ENCODE measurements around the gene STEEP1.

Gene STEEP1

DNA sequence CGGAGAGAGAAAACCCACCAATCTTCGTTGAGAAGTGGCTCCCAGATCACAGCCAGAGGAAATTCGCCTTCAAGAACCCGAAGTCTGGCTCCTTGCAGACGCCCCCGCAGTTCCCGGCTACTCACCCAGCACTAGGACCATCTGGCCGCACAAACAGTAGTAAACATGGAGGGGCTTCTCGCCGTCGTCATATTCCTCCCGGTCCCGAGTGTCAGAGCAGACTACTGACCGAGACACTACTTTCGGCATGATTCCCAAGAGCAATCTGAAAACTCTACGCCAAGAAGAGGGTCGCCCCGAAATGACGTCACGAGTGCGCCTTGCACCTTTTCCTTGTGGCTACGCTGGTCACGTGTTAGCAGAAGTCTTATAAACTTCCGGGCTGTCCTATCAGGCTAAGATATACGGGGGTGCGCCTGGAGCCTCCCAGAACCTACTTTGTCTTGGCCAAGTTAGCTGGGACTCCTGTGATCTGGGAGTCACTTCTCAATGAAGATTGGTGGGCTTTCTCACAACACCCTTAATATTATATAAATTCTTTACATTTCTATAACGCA, at the start of gene STEEP1:
STEEP1 (minus strand) TSS at position 303 of the 557 bp plus-strand sequence; CDS start at position 249, 54 bp downstream.
- peak; percentile 88 for DNase-seq (ENCODE audit: low spot score)

DNA sequence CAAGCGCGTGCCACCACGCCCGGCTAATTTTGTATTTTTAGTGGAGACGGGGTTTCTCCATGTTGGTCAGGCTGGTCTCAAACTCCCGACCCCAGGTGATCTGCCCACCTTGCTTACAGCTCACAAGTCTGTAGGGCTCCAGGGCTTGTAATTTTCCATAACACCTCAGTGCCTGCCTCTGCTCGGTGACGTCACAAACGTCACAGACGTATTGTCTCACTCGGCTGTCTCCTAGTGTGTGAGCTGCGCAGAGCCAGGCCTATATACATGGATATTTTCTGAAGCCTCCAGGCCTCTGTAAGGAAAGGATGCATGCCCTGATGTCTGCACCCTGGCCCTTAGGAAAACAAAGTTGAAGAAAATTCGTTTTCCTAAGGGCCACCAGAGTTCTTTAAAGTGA, 49.6 kb upstream of the STEEP1 start:
- no peak for DNase-seq (ENCODE audit: low spot score)

DNA sequence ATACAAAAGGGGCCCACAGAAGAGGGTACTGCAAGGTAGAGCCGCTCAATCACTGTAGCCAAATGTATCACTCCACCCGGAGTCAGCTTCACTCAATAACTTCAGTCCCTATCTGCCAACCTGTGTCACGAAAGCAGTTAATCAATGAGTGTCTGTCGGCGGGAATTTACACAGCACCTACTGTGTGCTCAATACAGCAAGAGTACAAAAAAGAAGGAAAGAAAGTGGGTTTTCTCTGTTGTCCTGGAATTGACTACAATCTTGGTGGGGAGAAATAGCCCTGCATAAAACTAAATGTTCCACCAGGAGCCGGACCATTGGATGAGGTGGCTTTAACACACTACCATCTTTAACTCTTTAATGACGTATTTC, 41.8 kb upstream of the STEEP1 start:
- DNase-seq (ENCODE audit: low spot score) = no peak

DNA sequence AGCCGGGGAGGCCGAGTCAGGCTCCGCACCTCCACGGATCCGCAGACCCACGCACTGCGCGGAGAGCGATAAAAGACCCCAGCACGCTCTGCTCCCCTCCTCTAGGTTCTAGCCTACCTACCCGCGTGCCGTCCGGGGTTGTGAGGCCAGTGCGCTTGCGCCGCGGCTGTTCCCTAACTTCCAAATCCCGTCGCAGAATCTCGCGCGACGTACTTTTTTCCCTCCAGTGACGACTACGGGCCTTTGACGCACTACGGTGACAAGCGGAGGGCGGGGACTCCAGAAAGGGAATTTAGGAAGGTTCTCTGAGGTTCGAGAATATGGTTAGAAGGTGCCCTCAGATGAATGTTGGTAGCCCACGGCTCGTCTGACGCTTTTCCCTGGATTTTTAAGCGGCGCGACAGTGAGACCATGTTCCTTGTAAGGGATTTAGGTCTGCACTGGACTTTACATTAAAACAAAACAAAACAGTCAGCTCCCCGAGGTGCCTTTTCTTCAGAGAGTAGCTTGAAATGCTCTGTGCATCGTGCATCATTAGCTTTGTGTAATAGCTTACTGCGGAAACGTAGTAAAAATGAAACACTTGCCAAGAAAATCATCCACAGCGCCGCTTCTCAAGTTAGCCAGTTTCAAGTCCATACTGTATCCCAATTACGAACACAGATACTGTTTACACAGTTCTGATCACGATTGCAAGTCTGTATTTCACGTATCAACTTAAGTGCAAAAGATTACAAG, 41.2 kb upstream of the STEEP1 start, which contains the start of gene NKRF:
NKRF (minus strand) TSS at position 145 of the 738 bp plus-strand sequence.
- peak; percentile 93 for DNase-seq (ENCODE audit: low spot score)

DNA sequence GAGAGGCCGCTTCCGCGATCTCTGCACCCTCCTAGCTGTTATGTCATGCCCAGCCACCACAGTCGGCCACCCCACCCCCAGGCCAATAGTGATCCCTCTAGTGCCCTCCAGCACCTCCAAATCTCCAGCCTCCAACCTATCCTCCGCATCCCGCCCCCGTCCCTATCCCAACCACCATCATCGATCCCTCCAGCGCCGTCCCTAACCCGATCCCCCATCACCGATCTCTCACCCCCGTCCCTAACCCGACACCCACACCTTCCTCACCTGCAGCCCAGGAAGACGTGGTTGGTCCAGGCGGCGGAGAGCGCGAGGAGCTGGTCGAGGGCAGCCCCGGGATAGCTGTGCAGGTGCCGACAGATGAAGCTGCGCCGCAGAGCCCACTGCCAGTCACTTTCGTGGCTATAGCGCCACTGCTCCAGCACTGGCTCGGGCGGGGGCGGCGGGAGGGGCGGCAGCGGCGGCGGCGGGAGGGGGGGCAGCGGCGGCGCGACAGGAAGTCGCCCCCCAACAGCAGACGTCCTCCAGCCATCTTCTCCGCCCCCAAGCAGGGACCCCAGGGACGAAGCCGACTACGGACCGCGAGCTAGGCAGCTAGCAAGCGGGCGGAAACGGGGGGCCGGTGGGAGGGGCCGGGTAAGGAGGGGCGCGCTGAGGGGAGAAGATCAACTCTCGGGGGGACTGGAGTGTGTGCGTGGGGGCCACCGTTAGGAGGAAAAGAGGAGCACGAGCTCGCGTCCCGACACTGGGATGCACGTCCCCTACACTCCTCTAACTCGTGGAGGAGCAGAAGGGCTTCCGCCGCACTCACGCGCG, 40.5 kb upstream of the STEEP1 start:
- DNase-seq (ENCODE audit: low spot score) = peak; percentile 7

DNA sequence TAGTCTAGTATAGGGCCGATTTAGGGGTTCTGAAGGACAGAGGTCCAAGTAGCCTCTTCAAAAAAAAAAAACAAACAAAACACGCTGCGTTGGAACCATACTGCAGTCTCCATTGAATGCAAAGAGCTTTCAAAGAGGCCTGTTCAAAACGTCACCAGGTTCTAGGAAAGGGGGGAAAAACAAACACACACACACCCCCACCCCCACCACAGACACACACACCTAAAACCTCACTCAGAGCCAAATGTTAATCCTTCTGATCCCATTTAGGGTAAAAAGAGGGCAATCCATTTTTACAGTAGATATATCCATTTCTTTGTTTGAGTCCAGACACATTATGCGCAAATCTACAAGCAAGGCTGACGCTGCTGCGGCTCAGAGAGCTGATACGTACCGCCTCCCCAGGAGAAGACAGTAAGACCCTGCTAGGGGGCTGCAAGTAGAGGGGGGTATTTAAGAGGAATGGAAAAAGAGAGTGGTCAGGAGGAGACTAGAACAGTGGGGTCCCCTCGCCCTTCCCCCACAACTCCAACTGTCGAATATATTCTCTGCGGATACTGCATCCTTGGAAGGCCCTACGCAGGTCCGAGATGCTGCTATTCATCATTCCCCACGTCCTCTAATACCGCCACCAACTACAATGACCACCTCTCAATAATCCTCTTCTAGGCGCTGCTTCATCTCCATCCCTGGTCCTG, 39.7 kb upstream of the STEEP1 start:
- peak; percentile 15 for DNase-seq (ENCODE audit: low spot score)

DNA sequence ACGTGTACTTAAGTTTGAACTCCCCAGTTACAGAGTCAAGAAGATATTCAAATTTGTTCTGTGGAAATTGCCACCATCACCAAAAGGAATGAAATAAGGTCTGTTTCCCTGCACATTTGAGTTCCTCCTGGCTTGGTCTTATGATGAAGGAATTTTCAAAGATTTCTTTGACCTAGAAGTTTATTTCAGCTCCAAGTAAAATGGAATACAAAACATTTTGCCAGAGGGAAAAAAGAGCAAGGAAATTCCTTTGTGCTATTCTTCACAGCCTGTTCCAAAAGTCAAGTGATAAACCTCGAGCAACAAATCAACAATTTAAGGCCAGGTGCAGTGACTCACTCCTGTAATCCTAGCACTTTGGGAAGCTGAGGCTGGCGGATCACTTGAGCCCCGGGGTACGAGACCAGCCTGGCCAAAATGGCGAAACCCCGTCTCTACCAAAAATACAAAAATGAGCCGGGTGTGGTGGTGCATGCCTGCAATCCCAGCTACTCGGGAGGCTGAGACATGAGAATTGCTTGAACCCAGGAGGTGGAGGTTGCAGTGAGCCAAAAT, 37.6 kb upstream of the STEEP1 start:
- no peak for DNase-seq (ENCODE audit: low spot score)

DNA sequence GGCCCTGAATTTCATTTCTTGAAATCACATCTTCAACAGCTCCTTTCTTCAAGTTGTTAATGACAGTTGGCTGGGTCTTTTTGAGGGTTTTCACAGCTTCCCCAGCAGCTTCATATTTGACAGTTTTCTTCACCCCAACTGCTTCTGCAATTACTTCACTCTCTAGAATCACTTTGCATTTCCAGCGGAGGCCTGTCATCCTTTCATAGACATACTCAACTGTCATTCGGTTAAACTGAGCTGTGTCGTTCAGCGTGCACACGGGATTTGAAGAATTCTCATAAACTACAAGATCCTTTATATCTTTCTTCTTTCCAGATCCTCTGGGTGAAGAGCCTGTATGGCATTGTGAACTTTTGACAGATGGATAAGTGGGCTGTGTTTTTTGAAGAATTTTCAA, 24.6 kb upstream of the STEEP1 start:
- no peak for DNase-seq (ENCODE audit: low spot score)

DNA sequence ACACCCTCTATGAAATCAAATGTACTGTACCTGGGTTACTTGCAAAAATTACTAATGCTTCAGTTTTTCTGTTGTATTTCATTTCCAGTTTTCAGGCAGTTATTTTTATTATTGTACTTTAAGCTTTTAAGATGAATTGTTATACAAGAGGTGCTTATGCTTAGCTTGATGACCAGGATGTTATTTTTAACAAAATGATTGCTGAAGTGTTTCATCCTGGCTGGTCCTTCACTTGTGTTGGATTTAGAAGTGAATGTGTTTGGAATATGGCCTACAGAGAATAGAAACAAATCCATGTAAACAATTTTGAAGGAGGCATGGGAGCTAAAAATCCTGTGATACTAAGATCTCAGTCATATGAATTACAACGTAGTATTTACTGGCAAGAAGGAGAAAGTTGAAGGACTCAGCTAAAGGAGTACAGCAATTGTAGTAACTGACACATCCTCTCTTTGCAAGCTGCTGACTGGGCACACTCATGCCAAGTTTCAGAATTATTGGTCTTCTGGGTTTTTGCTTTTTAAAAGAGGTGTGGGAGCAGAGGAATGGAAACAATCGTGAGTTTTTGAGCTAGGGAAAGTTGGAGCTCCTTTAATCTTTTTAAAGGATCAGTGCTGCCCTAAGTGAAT, 18.3 kb upstream of the STEEP1 start:
- DNase-seq (ENCODE audit: low spot score) = no peak

DNA sequence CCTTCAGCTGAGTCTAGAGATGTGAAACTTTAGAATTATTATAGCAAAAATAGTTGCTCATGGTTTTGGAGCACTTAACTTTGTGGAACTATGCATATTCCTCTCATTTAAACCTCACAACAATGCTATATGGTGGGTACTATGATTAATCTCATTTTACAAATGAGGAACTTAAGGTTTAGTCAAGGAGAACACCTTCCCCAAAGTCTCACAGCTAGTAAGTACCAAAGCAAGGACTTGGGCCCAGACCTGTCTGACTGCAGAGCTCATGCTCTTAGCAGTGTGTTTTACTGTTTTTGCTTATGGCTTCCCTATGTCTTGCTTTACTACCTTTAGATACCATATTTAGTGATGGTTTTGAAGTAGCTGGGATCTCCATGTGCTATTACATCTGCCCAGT, 14.2 kb upstream of the STEEP1 start:
- DNase-seq (ENCODE audit: low spot score) = no peak

DNA sequence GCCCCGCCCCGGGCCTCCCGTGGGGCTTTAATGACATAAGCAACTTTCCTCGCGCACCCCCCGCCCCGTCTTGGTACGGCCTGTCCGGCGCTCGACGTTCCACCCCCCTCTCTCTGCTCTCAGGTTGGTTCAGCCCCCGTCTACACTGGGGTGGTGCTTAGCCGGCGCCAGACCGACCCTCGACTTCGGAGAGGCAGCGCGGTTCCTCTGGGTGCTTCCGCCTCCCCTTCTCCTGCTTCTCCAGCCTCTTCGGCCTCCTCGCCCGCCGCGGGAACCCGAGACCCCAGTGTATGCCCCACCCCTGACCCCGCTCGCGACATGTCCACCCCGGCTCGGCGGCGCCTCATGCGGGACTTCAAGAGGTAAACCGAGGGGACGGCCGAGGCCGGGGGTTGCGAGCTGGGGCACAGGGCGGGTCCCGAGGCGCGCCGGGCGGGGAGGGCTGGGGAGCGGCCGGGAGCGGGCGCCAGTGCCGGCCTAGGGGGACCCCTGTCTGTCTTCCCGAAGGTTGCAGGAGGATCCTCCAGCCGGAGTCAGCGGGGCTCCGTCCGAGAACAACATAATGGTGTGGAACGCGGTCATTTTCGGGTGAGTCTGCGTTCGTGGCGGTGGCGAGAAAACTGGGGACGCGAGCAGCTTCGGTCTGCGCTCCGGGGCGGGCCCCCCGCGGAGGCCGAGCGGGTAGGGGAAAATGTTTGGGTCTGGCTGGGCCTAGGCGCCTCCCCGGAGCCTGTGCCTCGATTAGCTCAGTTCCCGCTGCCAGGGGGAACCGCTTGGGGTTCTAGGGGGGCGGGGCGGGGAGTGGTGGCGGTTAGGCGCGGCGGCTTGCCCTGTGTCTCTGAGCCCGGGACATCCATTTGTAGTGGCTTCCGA, 9.4 kb upstream of the STEEP1 start, which contains the start of gene UBE2A:
UBE2A (plus strand) TSS at position 170 of the 873 bp plus-strand sequence; CDS start at position 319, 149 bp downstream.
- DNase-seq (ENCODE audit: low spot score) = peak; percentile 82

DNA sequence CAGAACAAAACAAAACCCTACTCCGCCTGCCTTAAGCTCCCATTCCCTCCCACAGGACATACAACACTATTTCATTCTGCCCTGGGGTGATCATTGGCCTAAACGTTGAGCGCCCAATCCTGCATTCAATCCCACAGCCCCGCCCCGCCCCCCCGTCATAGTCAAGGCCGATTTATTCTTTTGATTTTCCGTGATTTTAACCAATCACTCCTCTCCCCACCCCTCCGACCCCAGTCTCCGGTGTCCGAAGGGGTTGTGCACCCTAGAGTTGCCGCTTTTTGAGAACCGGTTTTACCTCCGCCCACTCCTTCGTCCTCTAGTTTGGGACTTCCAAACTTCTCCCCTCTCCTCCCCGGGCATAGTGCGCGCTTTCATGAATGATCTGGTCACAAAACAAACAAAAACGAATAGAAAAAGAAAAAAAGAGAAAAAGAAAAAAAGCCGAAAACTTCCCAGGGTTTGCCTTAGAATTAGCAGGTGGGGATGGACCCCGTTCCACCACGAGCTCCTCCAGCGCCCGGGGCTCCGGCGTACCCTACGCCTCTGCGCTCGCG, 8.7 kb upstream of the STEEP1 start:
- DNase-seq (ENCODE audit: low spot score) = peak; percentile 17

DNA sequence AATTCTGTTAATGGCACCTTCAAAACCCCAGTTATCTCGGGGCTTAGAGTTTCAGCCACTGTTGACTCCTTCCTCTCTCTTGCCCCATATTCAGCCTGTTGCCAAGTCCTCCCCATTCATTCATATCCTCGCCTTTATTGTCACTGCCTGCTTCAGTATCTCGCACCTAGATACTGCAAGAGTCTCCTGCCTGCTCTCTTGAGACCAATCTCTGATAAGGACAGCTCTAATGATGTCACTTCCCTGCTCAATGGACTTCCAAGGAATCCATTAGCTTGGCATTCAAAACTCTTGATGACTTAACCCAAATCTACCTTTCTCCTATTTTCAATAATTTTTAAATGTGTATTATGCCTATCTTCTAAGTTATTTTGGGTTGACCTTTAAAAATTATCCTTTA, 8.0 kb upstream of the STEEP1 start:
- DNase-seq (ENCODE audit: low spot score) = no peak

DNA sequence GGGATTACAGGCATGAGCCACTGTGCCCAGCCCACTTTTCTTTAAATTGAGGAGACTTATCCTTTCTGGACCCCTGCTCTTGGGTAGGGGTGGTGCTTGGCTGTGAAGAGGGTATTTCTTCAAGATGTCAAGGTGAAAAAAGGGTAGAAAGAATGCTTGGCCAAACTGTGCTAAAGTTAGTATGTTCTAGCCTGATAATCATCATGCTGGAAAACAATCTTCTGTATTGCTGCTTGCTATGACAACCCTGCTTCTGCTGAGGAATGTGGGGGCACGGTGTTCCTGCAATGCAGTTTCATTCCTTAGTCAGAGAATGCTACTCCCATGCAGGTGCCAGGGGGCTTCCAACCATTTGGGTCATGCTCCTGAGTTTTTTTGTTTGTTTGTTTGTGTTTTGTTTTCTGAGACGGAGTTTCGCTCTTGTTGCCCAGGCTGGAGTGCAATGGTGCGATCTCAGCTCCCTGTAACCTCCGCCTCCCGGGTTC, 5.2 kb upstream of the STEEP1 start:
- no peak for DNase-seq (ENCODE audit: low spot score)

DNA sequence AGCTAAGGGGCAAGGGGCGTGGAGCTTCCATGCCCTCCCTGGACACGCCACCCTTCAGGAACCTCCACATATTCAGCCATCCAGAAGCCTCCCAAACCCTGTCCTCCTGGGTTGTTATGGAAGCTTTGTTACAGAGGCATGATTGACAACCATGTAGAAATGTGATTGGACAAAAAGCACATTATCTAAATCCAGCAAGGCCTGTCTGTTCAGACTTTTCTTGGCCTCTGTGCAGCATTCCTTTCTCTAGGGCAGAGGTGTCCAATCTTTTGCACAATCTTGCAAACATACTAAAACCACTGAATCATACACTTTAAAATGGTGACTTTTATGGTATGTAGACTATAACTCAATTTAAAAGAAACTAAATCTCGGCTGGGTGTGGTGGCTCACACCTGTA, 12.7 kb downstream of the STEEP1 start:
- no peak for DNase-seq (ENCODE audit: low spot score)

DNA sequence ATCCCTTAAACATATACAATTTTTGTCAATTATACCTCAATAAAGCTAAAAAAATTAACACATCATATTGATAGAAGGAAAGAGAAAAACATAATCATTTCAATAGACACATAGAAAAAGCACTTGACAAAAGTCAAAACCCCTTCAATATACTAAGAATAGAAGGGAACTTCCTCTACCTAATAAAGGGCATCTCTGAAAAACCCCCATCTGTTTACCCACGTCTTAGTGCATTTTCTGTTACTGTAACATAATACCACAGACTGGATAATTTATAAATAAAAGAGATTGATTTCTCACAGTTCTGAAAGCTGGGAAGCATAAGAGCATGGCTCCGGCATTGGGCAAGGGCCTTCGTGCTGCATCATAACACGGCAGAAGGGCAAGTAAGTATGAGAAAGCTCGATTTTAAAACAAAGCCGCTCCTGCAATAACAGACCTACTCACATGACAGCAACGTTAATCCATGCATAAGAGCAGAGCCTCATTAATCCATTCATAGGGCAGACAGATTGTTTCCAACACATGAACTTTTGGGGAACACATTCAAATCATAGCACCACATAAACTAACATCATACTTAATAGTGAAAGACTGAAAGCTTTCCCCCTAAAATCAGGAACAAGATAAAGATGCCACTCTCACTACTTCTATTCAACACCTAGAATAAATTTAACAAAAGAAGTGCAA, 15.7 kb downstream of the STEEP1 start:
- DNase-seq (ENCODE audit: low spot score) = no peak

DNA sequence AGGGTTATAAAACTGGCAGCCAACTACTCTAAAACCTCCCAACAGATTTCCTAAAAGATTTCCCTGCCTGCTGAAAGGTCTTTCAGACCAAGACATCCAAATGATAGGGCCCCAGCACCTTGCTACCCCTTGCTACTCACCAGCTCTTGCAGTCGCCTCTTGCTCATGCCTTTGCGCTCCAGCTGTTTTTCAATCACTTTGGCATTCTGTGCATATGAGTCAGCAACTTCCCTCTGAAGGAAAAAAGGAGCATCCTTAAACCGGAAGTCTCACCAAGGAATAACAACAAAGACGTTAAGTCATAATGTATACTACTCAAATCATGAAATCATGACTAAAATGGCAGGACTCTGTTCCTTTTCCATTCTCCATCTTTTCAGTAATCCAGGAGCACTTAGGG, 24.0 kb downstream of the STEEP1 start:
- no peak for DNase-seq (ENCODE audit: low spot score)

DNA sequence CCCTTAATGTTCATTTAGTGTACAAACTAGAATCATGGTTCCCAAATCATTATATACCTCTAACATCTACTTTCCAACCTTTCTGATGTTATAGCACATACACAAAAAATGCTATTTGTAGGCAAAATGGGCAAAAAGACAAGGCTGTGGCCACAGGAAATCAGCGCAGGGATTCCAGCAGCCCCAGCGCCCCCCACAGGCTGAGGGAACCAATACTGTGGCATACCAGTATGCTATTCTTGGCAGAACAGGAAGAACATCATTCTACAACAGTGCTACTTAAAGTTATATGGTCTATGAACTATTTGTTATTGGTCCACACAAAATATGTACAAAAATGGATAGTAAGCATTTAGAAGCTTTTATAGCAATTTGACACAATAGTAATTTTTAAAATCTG, 25.3 kb downstream of the STEEP1 start:
- DNase-seq (ENCODE audit: low spot score) = peak; percentile 3

DNA sequence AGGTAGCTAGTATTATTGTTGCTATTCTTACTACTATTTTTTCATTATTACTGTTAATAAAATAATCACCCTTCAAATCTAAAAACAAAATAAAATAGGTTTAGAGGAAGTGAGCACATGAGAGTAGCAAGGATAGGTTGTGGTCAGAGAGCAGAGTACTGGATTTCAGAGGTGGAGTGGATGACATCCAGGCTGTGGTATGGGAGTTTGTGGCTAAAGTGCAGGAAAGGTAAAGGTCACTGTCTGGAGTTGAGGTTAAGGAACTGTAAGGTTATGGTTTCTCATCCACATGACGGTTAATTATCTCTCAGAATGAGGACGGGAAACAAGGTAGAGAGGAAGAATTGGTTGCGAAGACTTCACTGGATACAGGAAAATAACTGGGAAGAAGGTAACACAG, 27.7 kb downstream of the STEEP1 start:
- no peak for DNase-seq (ENCODE audit: low spot score)
